GM18519 (cell line): ENCODE measurements around the gene GNS.
"Not testable (repeated sequence)": the region's sequence is repeated elsewhere in the genome, so short reads cannot be mapped to it uniquely, and the experiment has no call there.

Experiments used
- ATAC-seq: cut with Tn5 transposase; IDR thresholded peaks from one replicate; pipeline ENCODE4 v1.9.1; 2021; ENCODE audit warnings: mild to moderate bottlenecking, moderate library complexity; ENCODE audit not compliant: unreplicated experiment, low FRiP score

The GNS gene

GRCh38 chr12:64706857-64707256, 52.3 kb downstream of the GNS start:
- no peak for ATAC-seq

- no peak for ATAC-seq
Observed at GRCh38 chr12:64706306-64706705, 52.9 kb downstream of the GNS start.

GRCh38 chr12:64701283-64701682, 57.9 kb downstream of the GNS start:
- no peak for ATAC-seq

GRCh38 chr12:64700532-64700931, 58.7 kb downstream of the GNS start:
- no peak for ATAC-seq

GRCh38 chr12:64699504-64700115, 59.6 kb downstream of the GNS start:
- ATAC-seq: no peak

- no peak for ATAC-seq
Observed at GRCh38 chr12:64696080-64696741, 63.0 kb downstream of the GNS start.

- ATAC-seq: no peak
Observed at GRCh38 chr12:64695550-64695949, 63.7 kb downstream of the GNS start.

- no peak for ATAC-seq
Observed at GRCh38 chr12:64694130-64695040, 64.8 kb downstream of the GNS start.

- ATAC-seq: no peak
Observed at GRCh38 chr12:64691795-64692583, 67.2 kb downstream of the GNS start.

- no peak for ATAC-seq
Observed at GRCh38 chr12:64691227-64691794, 67.9 kb downstream of the GNS start.

GRCh38 chr12:64690236-64690635, 69.0 kb downstream of the GNS start:
- ATAC-seq: not testable (repeated sequence)

- no peak for ATAC-seq
Observed at GRCh38 chr12:64688715-64689114, 70.5 kb downstream of the GNS start.

GRCh38 chr12:64688219-64688618, 71.0 kb downstream of the GNS start:
- no peak for ATAC-seq

- ATAC-seq: no peak
Observed at GRCh38 chr12:64687816-64688215, 71.4 kb downstream of the GNS start.

- no peak for ATAC-seq
Observed at GRCh38 chr12:64685605-64686004, 73.6 kb downstream of the GNS start.

- ATAC-seq: no peak
Observed at GRCh38 chr12:64685050-64685449, 74.2 kb downstream of the GNS start.

GRCh38 chr12:64683816-64684543, 75.2 kb downstream of the GNS start:
- ATAC-seq: no peak

- ATAC-seq: no peak
Observed at GRCh38 chr12:64682572-64683277, 76.5 kb downstream of the GNS start.
